ENCODE results near the gene TTC33.
"Not testable (repeated sequence)": the region's sequence is repeated elsewhere in the genome, so short reads cannot be mapped to it uniquely, and the experiment has no call there.

The TTC33 gene

DNA sequence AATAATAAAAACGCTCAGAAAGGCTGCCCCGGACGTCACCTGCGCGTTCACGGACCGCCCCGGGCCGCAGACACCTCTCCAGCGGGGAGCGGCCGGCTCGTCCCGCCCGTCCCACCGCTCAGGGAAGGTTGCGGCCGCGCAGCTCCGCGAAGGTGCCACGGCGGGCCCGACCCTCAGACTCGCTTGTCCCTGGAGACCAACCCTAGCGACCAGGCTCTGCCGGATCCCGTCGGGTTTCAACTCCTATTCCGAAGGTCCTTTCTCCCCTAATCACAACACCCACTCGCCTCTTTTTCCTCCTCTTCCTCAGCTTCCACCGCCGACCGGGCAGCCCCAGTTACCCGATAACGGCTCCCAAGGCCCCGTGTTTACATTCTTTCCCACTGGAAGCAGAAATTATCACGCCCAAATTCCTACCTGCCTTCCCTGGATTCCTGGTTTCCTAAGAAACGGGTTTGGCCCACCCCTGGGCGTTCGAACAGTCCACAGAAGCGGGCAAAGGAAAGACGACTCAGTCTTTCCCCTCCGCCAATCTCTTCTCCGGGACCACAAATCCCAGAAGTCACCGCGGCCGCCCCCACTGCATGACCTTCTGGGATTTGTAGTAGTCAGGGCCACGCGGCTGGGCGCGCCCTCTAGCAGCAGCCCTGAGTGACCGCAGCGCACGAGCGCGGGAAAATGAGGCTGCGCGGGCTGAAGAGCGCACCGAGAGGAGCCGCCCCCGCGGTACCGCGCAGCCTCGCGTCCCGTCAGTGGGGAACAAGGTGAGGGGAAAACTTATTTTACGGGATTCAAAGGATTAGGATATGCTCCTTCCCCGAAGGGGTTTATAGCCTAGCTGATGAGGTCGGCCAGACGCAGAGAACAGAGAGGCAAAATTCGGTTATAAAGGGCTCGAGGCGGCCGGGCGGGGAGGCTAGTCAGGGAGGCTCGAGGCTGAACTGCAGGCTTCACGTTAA lies at the start of gene TTC33:
TTC33 (minus strand) TSS at position 555 of the 959 bp plus-strand sequence. CDS start 8,943 bp downstream, outside the sequence.
- peak; percentile 88 to 90 for DNase-seq (ENCODE audit: low read depth in 1 of 2, low spot score in 1 of 2)

- no peak for DNase-seq (ENCODE audit: low read depth in 1 of 2, low spot score in 1 of 2)
Observed at GRCh38 chr5:40801771-40802562, 46.2 kb upstream of the TTC33 start.

GRCh38 chr5:40799258-40799657 lies 43.5 kb upstream of the TTC33 start:
- no peak for DNase-seq (ENCODE audit: low read depth in 1 of 2, low spot score in 1 of 2)

DNA sequence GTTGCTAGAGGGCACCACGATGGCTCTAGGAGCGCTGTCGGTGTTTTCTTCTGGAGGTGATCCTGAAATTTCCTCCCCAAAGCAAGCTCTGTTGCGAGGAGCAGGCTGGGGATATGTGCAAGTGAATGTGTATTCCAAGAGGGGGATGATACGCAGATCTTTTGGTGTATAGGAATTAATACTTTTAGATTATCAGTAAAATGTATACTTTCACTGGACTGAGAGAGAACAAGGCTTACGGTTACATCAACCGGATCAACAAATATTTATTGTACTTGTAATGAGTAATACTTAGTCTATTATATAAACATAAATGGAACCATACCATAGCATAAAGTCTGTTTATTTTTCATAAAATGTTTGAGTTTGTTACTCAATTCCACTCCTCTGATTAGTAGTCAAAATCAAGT lies 43.0 kb upstream of the TTC33 start:
- no peak for DNase-seq (ENCODE audit: low read depth in 1 of 2, low spot score in 1 of 2)

DNA sequence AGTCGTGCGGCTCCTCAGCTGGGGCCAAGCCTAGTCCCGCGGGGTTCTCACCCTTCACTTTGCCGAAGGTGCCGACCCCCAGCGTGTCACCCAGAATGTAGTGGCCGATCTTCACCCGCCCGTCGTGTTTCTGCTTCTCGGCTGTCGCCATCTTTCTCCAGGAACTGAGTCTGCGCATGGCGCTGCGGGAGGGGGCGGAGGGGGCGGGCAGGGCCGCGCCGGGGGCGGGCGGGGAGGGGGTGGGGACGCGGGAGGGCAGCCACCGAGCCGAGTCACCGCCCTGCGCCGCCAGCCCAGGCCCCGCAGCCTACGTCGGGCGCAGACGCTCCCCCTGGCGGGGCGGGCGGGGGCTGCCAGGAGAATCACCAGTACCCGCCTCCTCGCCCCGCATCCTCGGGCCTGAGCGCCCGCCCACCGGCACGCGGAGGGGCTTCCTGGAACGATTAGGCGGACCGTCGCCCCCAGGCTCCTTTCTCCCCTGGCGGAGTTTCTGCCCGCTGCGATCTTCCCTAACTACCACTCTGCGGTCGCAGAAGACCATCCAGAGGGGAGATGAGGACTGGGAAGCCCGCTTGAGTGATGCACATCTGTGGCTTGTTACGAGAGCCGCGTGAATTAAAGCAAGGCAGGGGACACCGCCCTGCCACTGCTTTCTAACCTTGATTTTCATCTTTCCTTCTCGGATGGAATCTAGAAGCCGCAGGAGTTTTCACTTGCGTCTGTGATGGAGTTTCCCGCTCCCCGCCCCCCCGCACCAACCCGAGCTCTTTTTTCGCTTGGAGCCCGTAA lies 42.4 kb upstream of the TTC33 start, which contains the start of gene PRKAA1:
PRKAA1 (minus strand) TSS at position 363 of the 789 bp plus-strand sequence; CDS start at position 178, 185 bp downstream.
- DNase-seq (ENCODE audit: low read depth in 1 of 2, low spot score in 1 of 2): peak; percentile 82 to 86

DNA sequence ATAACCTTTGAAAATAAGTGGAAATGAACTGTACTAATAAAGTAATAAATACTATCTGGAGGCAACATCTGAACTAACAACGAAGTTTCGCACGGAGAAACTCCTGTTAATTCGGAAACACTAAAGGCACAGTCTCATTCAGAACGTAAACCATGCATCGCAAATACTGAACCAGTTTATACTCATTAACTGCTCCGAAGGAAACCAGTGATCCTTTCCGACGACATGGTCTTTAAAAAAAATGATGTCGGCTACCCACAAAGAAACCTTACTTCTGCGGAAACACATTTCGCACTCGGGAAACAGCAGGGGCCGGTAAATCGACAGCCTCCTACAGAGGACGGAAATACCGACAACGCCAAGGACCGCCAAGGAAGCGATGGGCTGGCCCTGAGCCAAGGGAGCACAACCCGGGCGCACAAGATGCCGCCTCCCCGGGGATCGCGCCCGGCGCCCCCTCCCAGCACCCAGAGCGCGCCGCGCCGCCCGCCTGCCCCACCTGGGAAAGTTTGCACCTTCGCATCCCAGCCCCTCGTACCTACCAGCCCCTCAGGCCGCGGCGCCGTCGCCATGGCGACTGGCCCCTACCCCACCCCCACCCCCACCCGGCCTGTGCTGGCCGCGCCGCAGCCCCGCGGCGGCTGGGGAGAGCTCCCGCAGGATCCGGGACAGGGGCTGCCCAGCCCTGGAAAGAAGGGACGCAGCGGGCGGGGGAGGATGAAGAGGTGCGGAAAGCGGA lies 41.7 kb upstream of the TTC33 start:
- peak; percentile 56 to 58 for DNase-seq (ENCODE audit: low read depth in 1 of 2, low spot score in 1 of 2)

DNA sequence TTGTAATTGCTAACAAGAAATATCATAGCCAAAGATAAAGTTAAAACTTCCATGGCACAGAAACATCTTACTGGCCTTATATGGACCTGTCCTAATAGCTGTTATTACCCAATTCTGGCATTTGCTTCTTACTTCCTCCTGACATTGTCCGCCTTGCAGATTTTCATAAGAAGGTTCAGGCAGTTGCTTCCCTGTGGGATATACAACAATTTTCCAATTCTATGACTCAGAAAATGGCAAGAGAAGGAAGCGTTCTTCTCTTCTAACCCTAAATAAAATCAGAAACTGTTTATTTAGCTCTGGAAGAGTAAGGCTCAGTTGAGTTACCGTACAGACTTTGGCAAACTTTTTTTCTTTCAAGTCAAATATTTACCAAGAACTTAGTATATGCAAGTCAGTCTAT lies 40.7 kb upstream of the TTC33 start:
- DNase-seq (ENCODE audit: low read depth in 1 of 2, low spot score in 1 of 2): no peak

GRCh38 chr5:40794877-40795276 lies 39.1 kb upstream of the TTC33 start:
- DNase-seq (ENCODE audit: low read depth in 1 of 2, low spot score in 1 of 2): not testable (repeated sequence)

- DNase-seq (ENCODE audit: low read depth in 1 of 2, low spot score in 1 of 2): not testable (repeated sequence)
Observed at GRCh38 chr5:40794340-40794739, 38.6 kb upstream of the TTC33 start.

GRCh38 chr5:40792691-40793090 lies 36.9 kb upstream of the TTC33 start:
- not testable (repeated sequence) for DNase-seq (ENCODE audit: low read depth in 1 of 2, low spot score in 1 of 2)

DNA sequence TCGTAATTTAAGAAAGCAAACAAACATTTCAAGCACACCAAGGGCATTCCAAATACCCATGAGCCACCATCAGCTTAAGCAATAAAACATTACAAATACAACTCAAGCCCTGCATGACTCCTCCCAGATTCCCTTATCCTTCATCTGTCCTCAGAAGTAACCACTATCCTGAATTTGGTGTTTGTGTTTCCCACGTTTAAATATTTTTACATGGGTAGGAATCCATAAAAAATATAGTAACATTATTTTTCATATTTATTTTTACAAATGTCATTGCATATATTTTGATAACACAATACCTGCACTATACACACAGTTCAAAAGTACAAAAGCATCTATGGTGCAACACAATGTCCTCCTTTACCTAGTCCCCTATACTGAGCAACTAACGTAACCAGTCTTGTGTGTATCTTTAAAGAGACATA lies 36.0 kb upstream of the TTC33 start:
- no peak for DNase-seq (ENCODE audit: low read depth in 1 of 2, low spot score in 1 of 2)

- DNase-seq (ENCODE audit: low read depth in 1 of 2, low spot score in 1 of 2): no peak
Observed at GRCh38 chr5:40790947-40791593, 35.3 kb upstream of the TTC33 start.

DNA sequence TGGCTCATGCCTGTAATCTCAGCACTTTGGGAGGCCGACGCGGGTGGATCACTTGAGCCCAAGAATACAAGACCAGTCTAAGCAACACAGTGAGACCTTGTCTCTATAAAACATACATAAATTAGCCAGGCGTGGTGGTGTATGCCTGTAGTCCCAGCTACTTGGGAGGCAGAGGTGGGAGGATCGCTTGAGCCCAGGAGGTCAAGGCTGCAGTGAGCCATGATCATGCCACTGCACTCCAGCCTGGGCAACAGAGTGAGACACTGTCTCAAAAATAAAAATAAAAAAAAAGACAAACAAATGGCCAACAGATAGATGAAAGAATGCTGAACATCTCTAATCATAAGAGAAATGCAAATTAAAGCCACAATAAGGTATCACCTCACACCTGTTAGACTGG lies 33.2 kb upstream of the TTC33 start:
- DNase-seq (ENCODE audit: low read depth in 1 of 2, low spot score in 1 of 2): not testable (repeated sequence)

- DNase-seq (ENCODE audit: low read depth in 1 of 2, low spot score in 1 of 2): no peak
Observed at GRCh38 chr5:40787986-40788385, 32.2 kb upstream of the TTC33 start.

DNA sequence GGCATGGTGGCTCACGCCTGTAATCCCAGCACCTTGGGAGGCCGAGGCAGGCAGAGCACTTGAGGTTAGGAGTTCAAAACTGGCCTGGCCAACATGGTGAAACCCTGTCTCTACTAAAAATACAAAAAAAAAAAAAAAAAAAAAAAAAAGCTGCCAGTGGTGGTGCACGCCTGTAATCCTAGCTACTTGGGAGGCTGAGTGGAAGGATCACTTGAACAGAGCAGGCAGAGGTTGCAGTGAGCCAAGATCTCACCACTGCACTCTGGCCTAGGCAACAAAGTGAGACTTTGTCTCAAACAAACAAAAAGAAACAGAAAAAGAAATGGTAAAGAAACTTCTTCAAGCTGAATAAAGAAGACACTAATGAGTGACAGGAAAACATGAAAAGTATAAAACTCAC lies 30.9 kb upstream of the TTC33 start:
- DNase-seq (ENCODE audit: low read depth in 1 of 2, low spot score in 1 of 2): not testable (repeated sequence)

DNA sequence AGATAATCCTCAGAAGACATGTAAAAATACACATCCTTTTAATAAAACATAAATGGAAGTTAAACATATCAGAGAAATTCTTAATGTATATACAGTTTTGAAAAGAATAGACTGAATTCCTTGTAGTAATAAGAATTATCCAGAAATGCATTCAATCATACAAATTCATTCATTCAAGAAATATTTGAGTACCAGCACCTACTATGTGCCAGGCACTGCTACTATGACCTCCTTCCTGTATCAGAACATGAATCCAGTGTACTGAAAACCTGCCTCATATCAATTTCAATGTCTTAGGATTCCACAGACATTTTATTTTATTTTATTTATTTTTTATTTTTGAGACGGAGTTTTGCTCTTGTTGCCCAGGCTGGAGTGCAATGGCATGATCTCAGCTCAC lies 29.2 kb upstream of the TTC33 start:
- no peak for DNase-seq (ENCODE audit: low read depth in 1 of 2, low spot score in 1 of 2)

- no peak for DNase-seq (ENCODE audit: low read depth in 1 of 2, low spot score in 1 of 2)
Observed at GRCh38 chr5:40784027-40784653, 28.4 kb upstream of the TTC33 start.

GRCh38 chr5:40781843-40782409 lies 26.2 kb upstream of the TTC33 start:
- no peak for DNase-seq (ENCODE audit: low read depth in 1 of 2, low spot score in 1 of 2)

DNA sequence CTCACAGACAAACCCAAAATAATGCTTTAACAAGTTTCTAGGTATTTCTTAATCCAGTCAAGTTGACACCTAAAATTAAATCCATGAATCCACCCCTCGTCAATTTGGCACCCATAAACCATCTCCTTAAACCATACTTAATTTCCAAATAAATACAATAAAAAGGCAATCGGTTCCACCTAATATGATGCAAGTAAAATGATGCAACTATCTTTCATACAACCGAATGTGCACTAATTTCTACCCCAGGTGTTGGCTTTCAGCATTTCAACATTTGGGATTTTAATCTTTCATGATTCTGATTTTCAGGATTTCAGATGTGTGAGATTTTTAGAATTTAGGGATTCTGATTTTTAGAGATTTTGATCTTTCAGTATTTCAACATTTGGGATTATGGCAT lies 25.1 kb upstream of the TTC33 start:
- no peak for DNase-seq (ENCODE audit: low read depth in 1 of 2, low spot score in 1 of 2)

Data from stimulated activated CD4-positive, alpha-beta T cell treated with anti-CD3 and anti-CD28 coated beads, Interleukin-15, amount 100 ng/mL, for 1 hour (primary cell).